HG02885 (cell line): Measurements from ENCODE around the gene WWTR1.

Source experiments
- ATAC-seq: cut with Tn5 transposase; IDR thresholded peaks from one replicate; pipeline ENCODE4 v1.9.1; 2021; ENCODE audit warnings: mild to moderate bottlenecking; ENCODE audit not compliant: unreplicated experiment, poor library complexity

WWTR1 gene

DNA sequence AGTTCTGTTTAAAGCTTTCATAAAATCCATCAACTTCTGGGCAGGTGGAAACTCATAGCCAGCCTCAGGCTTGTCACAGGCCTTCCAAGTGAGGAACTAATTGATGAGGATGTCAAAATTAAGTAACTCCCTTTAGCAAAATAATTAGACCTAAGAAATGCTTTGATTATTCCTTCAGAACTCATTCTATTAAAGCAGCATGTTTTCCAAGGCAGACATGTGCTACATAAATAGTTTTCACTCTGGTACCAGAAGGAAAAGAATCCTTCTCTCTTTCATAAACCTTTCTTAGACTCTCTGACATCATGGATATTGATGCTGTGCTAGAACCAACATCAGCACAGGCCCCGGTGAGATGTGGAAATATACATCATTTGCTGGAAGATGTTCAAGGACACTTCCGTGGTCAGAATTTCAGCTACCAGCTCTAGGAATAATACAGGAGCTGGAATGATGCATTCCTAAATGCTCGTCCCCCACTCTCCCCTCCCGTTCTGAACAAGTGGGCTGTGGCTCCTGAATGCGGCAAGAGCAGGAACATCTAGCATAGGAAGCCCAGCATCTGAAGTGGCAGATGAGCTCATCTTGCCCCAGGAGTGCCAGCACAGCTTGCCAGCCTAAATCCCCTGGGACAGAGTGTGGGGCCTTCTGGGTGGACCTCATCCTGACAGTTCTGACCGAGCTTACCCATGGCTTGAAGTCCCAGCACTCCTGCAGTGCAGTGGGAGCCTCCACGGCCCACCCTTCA is 82.4 kb downstream of the WWTR1 start:
- no peak for ATAC-seq

DNA sequence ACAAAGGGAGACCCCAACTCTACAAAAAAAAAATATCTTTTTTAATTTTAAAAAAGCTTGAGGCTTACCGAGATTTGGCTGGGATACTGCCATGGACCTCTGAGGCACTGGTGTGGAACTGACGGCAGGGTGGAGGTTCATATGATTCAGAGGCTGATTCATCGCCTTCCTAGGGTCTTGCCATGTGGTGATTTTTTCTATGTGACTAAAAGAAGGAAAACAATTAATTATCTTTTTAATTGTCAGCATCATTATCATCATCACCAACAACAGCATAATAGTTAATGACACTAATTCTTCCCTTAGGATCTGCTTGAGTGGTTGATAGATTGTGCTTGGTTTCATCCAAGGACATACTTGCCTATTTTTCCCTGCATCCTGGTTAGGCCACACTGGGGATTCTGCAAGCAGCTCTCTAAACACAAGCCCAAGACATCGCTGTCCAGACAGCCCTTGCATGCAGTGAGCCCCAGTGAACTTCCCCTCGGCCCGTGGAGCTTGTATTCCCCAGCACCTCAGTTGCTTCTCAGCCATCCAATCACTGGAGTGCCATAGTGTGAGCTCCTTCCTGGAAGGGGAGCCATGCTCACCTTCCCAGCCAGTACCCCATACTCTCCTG is 84.9 kb downstream of the WWTR1 start:
- no peak for ATAC-seq

DNA sequence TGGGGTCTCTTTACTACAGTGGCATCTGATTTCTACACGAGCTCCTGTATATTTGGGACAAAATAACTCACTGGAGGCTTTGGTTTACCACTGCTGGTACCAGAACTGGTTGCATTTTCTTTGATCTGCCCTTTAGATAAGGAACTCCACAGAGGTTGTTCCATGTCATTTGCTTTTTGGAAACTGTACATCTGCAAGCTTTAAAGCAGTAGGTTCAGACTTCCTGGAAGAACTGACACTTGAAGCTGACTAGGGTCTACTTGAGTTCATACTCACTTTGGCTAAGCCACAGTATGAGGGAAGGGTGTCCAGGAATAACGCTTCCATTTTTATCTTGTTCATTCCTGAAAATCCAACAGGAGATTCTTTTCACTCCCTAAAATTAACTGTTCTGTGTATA is 86.4 kb downstream of the WWTR1 start:
- ATAC-seq: no peak

DNA sequence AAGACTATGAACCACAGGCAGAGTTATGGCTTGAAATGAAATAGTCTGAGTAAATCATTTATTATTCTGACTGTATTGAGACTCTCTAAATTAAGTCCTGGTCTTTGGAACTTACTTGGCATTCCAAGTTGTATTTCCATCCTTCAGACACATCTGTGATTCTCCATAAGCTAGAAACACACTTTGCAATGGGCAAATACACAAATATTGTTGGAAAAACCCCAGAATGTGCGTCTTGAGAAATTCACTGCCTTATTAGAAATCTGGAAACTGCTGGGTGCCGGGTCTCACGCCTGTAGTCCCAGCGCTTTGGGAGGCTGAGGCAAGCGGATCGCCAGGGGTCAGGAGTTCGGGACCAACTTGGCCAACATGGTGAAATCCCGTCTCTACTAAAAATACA is 87.8 kb downstream of the WWTR1 start:
- no peak for ATAC-seq

DNA sequence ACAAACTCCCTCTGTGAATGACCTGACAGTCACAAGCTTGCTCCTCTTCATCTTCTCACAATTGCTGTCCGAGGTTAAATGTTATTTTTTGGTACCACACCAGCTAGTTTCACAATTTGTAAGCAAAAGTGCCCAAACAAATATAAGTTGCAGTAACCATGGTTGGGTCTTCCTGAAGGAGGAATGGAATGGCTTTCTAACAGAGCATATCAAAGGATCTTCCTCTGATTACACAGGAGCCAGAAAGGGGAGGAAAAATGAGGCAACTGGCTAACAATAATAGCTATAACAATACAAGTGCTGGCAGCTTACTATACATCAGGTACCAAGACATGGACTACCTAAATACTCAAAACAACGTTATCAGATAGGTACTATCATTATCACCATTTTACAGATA is 90.4 kb downstream of the WWTR1 start:
- ATAC-seq: no peak

DNA sequence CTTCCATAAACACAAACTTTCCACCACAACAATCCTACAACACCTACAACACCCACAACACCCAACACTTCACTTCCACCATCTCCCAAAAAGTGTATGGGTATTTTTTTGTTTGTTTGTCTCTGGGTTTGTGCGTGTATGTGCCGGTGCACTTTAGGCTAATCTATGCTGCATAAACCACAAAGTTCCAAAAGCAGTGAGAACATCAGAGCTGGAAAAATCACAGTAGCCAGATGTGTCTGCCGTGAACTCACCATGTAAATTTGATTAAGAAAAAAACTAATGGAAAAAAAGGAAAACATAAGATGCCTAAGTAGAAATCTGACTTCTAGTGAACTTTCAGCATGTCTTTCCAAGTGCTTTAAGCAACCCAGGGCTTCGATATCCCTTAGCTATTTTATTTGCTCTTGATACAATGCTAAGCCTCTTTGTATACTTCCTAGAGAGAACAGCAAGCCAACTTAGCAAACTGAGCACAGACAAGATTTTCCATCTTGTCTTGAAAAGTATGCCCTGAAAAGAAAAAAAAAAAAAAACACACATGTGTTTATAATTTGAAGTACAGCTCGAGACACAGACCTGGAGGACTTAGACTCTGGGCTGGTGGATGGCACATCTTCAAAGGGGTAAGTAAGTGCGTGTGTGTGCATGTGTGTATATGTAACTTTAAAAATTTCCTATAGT is 91.4 kb downstream of the WWTR1 start:
- ATAC-seq: no peak

DNA sequence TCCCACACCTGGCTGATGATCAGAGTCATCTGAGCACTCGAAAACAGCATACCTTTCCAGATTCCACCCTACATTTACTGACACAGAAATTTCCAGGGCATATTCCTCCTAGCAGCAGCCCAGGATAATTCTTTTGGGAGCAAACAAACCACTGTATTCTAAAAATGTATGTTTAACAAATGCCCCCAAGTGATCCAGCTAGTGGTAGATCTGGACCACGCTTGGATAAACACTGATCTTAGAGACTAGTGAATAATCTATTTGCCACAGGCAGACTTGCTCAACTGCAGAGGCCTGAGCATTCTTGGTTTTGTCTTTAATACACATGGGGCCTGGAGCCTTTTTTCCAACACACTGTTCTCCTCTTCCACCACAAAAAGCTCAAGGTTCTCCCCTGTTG is 93.7 kb downstream of the WWTR1 start:
- no peak for ATAC-seq

DNA sequence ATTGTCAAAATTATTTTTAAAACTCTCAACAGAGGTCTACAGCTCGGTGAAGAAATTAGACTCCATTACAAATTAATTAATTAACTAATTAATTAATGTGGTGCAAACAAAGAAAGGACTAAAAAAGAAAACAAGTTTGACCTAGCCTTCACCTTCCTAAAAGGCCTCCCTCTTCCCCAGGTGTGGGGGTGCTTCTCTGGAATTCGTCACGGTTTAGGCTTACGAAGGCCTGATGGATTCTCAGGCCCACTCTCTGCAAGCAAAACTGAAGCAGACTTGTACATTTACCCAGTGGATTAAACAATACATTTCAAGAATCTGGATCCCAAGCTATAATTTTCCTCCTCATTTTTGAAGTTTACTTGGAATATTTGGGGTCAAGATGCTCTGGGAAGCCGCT is 94.7 kb downstream of the WWTR1 start:
- no peak for ATAC-seq

DNA sequence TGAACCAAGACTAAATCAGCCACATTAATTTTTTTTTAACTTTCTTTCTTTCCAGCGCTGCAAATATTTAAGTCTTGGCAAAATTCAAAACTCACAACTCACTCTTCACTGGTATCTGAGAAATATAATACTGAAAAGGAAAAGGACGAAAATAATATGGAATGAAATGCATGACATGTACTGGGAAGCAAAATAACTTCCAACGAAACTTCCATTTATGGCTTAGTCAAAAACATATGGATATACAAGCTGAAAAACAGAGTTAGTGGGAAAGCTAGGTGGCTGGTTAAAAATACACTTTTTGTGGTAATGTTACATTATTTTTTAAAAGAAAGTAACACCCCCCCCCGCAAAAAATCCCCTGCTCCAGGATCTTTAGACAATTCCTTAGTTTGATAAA is 97.2 kb downstream of the WWTR1 start:
- no peak for ATAC-seq

DNA sequence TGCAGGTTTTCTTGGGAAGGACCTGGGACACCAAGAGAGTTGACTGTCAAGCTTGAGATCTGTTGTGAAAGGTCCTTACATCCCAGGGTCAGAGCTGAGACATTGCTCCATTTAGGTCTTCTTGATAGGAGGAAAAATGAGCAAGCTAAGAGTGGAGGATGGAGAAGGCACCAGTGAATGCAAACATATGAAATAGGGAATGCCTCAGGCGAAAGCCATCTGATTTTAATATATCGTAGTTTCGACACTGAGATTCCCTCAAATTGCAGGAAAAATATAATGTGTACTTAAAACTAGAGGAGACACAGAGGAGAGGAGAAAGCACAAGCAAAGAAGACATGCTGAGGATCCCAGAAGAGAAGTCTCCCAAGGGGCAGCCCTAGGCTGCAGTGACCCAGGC is 97.8 kb downstream of the WWTR1 start:
- ATAC-seq: no peak

DNA sequence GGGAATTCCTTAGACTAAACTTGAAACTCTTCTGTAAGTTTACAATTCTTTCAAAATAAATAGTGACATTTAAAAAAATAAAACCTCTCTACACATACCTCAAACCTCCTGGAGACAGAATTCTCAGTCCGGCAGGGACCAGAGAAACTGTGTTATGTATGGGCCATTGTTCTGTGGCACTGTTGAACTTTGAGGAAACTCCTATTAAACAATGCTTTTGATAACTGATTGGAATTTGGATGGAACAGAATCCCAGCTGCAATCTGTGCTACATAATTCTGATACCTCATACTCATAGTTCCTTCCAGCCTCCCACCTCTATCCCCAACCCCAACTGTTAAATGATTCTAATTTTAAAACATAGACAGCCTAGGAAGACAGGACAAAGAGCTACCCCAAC is 98.3 kb downstream of the WWTR1 start:
- no peak for ATAC-seq

DNA sequence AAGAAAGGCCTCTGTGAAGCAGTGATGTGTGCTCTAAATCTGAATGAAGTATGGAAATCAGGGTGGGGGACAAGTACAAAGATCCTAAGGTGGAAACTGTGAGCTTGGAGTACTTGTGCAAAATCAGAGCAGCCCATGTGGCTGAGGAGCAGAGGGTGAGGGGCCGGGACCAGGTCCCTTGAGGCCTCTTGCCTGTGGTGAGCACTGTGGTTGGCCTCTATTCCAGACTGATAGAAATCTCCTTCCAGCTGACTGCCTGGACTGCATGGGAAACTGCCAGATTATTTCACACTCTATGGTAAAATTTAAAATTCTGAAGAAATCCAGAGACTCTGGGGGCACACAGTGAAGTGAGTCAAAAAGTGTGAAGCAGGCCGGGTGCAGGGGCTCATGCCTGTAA is 101.9 kb downstream of the WWTR1 start:
- ATAC-seq: no peak

DNA sequence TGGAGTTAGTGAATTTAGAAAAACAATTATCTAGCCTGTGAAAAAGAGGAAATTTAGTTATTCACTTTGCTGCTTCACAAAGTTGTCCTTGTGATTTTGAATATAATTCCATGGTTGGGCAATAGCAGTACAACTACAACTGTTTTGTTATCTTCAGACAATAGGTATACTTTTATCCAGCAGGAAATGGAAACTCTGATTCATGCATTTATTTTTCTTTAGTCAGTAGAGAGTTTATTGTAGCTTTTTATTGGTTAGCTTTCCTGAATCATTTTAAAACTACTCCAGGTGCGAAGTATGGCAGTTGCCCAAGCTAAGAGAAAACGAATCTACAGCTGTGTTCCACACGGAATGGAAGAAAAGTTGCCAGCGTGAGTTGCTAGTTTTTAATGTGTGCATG is 103.0 kb downstream of the WWTR1 start:
- no peak for ATAC-seq

DNA sequence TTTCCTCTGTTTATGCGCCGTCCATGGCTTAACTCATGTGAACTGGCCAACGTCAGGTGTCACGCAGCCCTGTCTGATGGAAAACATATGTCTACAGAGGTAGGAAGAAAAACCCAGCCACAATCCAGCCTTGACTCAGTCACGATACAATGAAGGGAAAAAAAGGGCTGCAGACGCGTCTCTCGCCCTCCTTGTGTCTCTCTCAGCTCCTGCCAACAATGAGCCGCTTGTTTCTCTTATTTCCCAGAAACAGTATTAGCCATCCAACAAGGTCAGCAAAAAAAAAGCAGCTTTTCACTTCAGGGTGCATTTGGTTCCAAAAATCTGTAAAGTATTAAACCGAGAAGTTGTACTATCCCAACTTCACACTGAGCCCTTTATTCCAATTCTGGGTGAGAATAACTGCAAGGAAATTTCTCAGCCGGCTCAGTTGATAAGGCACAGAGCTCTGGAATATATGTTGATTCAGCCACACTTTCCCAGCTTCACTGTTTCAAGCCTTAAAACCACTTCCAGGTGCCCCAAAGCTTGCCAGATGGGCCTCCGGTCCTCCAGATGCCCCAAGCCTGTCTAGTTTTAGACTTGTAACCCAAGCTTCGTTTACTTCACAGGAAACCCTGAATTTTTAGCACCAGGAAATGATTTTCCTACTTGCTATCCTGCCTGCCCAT is 103.9 kb downstream of the WWTR1 start:
- ATAC-seq: no peak

DNA sequence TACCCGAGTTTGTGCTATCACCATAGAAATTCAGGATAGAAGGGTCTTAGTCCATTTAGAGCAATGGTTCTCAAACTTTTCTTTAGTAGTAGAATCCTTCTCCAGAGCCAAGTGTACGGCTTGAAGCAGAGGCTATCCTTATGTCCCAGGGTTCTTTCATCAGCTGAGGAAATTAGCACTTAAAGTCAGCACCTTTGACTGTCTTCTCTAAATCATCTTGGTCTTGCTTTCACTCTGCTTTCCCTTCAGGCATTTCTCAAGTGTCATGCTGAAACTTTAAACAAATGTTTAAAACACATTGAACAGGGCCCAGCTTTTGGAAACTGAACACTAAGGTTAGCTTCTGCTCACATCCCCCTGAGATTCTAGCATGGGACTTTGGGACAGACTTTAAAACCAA is 105.1 kb downstream of the WWTR1 start:
- no peak for ATAC-seq

DNA sequence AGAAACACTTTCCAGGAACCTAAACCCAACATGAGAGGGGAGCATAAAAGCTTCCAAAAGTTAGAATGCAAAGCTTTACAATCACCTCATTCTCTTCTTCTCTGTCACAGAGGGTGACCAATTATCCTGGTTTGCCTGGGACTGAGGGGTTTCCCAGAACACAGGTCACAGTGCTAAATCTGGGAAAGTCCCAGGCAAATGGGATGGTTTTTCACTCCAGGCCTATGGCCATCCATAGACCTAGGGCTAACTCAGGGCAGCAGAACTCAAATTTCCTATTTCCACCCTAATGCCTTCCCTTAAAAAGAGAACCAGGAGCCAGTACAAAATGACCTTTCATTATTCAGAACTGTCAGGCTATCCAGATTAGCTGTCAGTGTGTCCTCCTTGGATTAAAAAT is 106.3 kb downstream of the WWTR1 start:
- no peak for ATAC-seq

DNA sequence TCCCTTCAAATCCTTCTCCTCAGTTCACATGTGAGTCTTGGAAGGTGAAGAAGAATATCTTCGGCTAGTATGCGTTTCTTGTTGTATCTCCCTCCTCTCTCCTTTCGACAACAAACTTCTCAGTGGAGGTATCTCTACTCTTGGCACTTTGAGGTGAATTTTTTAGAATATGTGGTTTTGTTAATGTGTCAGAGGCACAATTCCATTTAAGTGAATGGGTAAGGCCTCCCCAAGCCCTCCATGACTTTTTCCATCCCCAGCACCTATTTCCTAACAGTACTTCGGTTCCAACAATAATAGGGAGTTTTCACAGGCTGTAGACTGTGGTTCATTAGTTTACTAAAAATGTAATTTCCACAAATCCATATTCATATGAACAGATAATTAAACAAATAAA is 109.2 kb downstream of the WWTR1 start:
- no peak for ATAC-seq

DNA sequence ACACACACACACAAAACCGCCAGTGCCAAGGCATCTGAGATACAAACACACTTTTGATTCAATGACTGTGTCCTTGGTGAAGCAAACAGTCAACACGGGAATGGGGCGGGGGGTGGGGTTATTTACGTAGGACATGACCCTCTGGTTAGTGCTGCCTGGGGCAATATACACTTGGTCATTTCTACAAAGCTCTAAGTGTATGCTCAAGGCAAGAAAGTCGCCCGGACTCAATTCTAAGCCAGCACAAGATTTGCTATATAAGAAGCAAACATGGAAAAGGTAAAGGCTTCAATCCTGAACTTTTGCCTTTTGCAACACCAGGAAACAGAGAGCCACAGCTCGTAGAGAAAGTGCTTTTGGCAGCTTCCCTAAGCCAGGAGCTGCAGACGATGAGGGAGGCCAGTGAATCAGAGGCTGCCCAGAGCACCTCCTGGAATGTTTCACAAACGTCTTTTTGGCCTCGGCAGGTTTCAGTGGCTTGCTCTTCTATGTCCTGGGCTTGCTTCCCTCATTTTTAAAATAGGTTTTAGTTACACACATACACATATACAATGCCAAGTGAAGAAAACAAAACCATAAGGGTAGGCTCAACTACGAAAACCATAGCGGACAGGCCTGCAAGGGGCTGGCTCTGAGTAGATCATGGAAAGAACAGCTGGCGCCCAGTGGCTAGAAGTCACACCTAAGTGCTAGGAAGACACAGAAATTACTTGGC is 109.7 kb downstream of the WWTR1 start:
- no peak for ATAC-seq

DNA sequence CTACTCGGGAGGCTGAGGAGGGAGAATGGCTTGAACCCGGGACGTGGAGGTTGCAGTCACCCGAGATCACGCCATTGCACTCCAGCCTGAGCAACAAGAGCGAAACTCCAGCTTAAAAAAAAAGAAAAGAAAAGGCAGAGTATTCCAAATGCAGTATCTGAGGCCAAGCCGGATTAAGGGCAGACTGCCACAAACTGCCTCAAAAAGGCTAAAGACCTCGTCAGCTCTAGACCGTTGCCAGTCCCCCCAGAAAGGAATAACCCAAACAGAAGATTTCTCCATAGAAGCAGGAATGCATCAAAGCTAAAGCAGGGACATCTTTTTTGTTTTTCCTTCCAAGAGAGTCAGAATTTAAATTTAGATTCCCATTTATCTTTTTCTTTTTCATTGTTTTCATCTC is 110.4 kb downstream of the WWTR1 start:
- ATAC-seq: no peak

DNA sequence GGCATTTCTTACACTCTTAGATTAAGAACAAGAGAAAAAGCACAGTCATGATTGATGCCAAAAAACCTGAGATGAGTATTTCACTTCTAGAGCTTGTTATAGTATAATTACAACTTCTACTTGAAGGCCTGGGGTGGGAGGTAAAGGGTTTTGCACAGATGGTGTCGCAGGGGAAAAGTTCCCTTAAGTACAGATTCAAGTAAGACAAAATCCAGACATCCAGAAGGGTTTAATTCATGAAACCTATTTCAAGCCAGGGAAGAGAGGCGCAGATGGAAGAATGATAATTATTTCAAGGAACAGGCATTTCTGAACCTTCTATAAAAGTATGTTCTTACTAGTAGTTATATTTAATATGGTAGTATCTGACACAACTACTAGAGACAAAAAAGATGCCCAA is 112.8 kb downstream of the WWTR1 start:
- ATAC-seq: no peak
